NCI-H1105 (cell line): ENCODE data around the gene PLXNA3.
"Not testable (repeated sequence)": the region's sequence is repeated elsewhere in the genome, so short reads cannot be mapped to it uniquely, and the experiment has no call there.

Experiments
- DNase-seq: peaks from one replicate; lab custom pipeline; 2025; lab: John Stamatoyannopoulos, UW

PLXNA3 gene

GRCh38 chrX:154501423-154501822 is 43.3 kb downstream of the PLXNA3 start:
- DNase-seq = not testable (repeated sequence)

- DNase-seq = no peak
Observed at GRCh38 chrX:154502098-154502497, 44.0 kb downstream of the PLXNA3 start.

GRCh38 chrX:154502989-154503388 is 44.9 kb downstream of the PLXNA3 start:
- DNase-seq = no peak

GRCh38 chrX:154505734-154506133 is 47.7 kb downstream of the PLXNA3 start:
- DNase-seq = no peak

- no peak for DNase-seq
Observed at GRCh38 chrX:154506483-154507332, 48.6 kb downstream of the PLXNA3 start.

- DNase-seq = no peak
Observed at GRCh38 chrX:154507673-154508383, 49.7 kb downstream of the PLXNA3 start.

- DNase-seq = no peak
Observed at GRCh38 chrX:154508384-154508745, 50.3 kb downstream of the PLXNA3 start.

- no peak for DNase-seq
Observed at GRCh38 chrX:154509455-154509854, 51.4 kb downstream of the PLXNA3 start.

GRCh38 chrX:154511761-154512160 is 53.7 kb downstream of the PLXNA3 start:
- DNase-seq = no peak

GRCh38 chrX:154512879-154513553 is 54.9 kb downstream of the PLXNA3 start:
- DNase-seq = no peak

GRCh38 chrX:154513716-154514115 is 55.6 kb downstream of the PLXNA3 start:
- DNase-seq = no peak

GRCh38 chrX:154515090-154515965 is 57.2 kb downstream of the PLXNA3 start:
- DNase-seq = peak; percentile 19

- peak; percentile 91 for DNase-seq
Observed at GRCh38 chrX:154515966-154516655, 58.0 kb downstream of the PLXNA3 start, which contains the start of gene FAM3A. FAM3A (minus strand) TSS chrX:154516232; CDS start chrX:154515772, 460 bp downstream.

GRCh38 chrX:154516656-154517100 is 58.6 kb downstream of the PLXNA3 start:
- DNase-seq = no peak

GRCh38 chrX:154517101-154517781 is 59.2 kb downstream of the PLXNA3 start:
- no peak for DNase-seq

- DNase-seq = no peak
Observed at GRCh38 chrX:154519389-154519788, 61.3 kb downstream of the PLXNA3 start.

GRCh38 chrX:154525606-154526490 is 67.8 kb downstream of the PLXNA3 start:
- DNase-seq = no peak

- DNase-seq = peak; percentile 87
Observed at GRCh38 chrX:154526901-154527675, 69.0 kb downstream of the PLXNA3 start.
